Fibroblast of the aortic adventitia (primary cell): ENCODE data around the gene UFD1. TPM values are rescaled to one million over a fixed set of nuclear protein-coding genes. Genes with fewer than 3 reads are reported as not detected.

Source experiments
- DNase-seq: peaks from one replicate; pipeline ENCODE4 v3.0.0-alpha.2; 2010; ENCODE audit warnings: low read depth
- H3K4me3 ChIP-seq: 2 replicates; pipeline ENCODE4 v1.5.1; 2011; ENCODE audit warnings: low read depth, mild to moderate bottlenecking, control low read depth, low read length, moderate library complexity
- total RNA-seq: library from RNA; depleted of rRNA; stranded (reverse); fragments of >200 nt; gene quantifications from 2 replicates; pipeline ENCODE4 v1.2.3, GENCODE V29; 2012; ENCODE audit warnings: low replicate concordance
- TF ChIP-seq, protein P1 (sequence below): IDR thresholded peaks from 2 replicates; pipeline ENCODE4 v1.5.1; 2011; ENCODE audit warnings: mild to moderate bottlenecking, low read length, control low read depth, inconsistent platforms; ENCODE audit not compliant: insufficient read depth

The UFD1 gene, protein sequence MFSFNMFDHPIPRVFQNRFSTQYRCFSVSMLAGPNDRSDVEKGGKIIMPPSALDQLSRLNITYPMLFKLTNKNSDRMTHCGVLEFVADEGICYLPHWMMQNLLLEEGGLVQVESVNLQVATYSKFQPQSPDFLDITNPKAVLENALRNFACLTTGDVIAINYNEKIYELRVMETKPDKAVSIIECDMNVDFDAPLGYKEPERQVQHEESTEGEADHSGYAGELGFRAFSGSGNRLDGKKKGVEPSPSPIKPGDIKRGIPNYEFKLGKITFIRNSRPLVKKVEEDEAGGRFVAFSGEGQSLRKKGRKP
- total RNA-seq = 16.3 and 70.8 TPM in 2 replicates

DNA sequence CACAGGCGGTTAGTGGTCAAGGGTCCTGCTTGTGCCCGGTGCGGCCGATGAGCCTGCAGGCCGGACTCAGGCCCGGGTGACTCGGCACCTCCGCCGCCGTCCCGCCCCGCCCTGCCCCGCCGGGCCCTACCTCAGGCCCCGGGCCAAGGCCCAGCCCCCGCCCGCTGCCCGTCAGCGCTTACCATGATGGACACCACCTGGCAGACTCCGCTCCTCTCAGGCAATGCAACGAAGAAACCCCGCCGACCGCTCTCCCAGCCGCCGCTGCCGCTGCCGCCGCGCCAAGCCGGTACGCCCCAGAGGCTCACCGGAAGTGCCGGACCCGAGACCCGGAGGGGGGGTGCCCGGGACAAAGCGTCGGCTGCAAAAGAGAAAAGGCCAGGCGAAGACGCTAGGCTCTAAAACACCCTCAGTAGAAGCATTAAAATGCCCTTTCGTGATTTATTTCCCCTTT, at the start of gene UFD1:
Gene UFD1, minus strand, starts transcription at position 293 of the 454 bp plus-strand sequence. Its CDS starts 108 bp downstream, at position 185.
- TF ChIP-seq, protein P1, sequence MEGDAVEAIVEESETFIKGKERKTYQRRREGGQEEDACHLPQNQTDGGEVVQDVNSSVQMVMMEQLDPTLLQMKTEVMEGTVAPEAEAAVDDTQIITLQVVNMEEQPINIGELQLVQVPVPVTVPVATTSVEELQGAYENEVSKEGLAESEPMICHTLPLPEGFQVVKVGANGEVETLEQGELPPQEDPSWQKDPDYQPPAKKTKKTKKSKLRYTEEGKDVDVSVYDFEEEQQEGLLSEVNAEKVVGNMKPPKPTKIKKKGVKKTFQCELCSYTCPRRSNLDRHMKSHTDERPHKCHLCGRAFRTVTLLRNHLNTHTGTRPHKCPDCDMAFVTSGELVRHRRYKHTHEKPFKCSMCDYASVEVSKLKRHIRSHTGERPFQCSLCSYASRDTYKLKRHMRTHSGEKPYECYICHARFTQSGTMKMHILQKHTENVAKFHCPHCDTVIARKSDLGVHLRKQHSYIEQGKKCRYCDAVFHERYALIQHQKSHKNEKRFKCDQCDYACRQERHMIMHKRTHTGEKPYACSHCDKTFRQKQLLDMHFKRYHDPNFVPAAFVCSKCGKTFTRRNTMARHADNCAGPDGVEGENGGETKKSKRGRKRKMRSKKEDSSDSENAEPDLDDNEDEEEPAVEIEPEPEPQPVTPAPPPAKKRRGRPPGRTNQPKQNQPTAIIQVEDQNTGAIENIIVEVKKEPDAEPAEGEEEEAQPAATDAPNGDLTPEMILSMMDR = no peak
- DNase-seq = peak; percentile 84
- peak within 1 kb of the TSS; percentile 96 for H3K4me3 ChIP-seq

DNA sequence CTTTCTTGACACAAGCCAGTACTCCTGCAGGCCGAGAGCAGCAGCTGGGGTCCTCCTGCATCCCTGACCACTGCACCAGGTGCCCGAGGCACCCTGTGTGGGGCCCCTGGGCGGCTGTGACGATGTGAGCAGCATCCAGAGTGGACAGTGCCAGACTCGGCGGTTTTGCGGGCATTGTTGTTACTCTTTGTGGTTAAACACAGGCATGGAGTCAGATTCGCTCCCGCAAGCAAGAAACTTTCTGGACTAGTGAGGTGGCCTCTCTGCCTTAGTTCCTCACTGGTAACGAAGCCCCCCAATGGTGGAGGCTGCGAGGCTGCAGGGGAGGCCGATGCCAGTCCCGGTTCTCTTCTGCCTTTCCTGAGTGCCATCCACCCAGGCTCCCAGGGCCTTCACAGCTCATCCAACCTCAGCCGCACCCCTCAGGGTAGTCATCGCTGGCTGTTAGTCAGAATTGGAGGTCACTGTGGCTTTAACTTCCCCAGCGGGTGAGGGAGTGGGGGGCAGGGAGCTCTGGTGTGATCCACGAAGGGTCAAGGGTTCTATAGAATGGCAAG, 48.9 kb upstream of the UFD1 start:
- no peak overlapping the region for H3K4me3 ChIP-seq
- TF ChIP-seq, protein P1 = no peak
- DNase-seq = no peak

DNA sequence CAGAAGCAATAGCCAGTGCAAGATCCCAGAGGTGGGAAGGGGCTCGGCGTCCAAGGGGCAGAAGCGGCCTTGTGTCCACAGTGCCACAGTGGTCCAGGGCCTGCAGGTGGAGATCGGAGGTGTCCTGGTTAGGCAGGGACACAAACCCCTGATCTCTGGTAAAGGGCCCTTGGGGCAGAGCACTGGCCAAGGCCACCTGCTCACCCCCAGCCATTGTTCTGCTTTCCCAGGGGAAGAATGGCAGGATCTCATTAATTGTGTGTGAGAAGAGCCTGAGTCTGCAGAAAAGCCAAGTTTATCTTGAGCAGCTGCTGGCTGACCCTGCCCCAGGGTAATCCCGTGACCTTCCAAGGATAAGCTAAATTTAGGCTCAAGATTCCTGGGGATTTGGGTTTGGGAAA, 48.3 kb upstream of the UFD1 start:
- no peak for DNase-seq
- H3K4me3 ChIP-seq = no peak overlapping the region
- TF ChIP-seq, protein P1 = no peak

DNA sequence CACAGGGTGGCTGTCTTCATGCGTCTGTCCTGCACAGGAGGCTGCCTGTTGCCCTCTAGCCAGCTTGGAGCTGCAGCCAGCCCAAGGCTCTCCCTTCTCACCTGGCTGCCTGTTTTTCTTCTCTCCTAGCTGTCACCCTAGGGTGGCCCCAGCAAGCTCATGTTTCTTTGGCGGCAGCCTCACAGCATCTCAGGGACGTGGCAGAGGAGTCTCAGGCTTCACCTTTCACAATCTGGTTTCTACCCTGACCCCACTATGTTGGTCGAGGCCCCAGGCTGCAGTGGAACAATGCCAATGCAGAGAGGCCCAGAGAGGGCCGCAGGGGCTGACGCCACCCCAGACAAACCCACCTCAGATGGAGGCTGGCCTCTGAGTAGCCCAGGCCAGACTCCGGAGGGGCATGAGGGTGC, 47.7 kb upstream of the UFD1 start:
- TF ChIP-seq, protein P1 = no peak
- no peak for DNase-seq
- no peak overlapping the region for H3K4me3 ChIP-seq

DNA sequence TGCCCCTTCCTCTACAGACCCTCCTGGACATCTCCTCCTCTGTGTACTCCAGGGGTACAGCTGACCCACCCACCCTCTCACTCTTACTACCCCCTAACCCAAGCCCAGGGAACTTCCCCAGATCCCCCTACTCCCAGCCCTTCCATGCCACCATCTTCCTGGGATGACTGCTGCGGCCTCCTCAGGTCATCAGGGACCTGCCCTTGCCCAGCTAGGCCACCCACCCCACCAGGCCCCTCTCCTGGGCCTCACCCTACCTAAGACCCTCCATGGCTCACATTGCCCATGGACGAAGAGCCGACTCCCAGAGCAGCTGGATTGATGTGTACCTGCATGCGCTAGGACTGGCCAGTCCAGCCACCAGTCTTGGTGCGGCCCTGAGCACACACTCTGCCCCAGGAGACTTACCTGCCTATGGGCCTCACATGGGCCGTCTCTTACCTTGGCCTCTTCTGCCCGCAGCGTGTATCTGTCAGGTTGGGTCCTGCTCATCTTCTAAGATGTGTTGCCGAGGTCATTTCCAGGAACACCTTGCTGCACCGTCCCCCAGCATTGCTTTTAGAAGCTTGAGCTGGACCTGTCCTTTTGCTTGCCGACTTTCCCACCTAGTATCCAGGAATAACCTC, 47.2 kb upstream of the UFD1 start:
- DNase-seq = no peak
- no peak overlapping the region for H3K4me3 ChIP-seq
- TF ChIP-seq, protein P1 = no peak

DNA sequence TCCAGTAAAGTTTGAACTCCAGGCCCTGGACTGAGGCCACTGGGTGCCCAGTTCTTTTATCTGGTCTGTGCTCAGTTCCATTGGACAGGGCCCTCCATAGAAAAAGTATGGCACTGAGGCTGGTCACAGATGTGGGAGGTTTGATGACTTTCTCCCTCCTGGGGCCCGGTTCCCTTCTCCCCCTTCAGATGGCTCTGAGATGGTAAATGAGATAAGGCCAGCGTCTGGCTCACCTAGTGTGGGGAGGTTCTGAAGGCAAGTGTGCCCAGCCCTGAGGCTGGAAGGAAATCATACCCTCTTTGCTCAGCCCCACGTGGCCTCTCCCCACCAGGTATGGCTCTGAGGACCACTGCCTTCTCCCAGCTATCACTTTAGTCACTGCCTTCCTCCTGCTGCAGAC, 46.7 kb upstream of the UFD1 start:
- no peak overlapping the region for H3K4me3 ChIP-seq
- DNase-seq = no peak

More for the DNA sequence above, 46.7 kb upstream of the UFD1 start:
- TF ChIP-seq, protein P1 = no peak
